GM19395 (cell line): Measurements from ENCODE around the gene DMRT3.

Experiments used
- ATAC-seq: cut with Tn5 transposase; IDR thresholded peaks from one replicate; pipeline ENCODE4 v1.9.1; 2021; ENCODE audit warnings: mild to moderate bottlenecking, moderate library complexity; ENCODE audit not compliant: unreplicated experiment

Gene DMRT3, protein sequence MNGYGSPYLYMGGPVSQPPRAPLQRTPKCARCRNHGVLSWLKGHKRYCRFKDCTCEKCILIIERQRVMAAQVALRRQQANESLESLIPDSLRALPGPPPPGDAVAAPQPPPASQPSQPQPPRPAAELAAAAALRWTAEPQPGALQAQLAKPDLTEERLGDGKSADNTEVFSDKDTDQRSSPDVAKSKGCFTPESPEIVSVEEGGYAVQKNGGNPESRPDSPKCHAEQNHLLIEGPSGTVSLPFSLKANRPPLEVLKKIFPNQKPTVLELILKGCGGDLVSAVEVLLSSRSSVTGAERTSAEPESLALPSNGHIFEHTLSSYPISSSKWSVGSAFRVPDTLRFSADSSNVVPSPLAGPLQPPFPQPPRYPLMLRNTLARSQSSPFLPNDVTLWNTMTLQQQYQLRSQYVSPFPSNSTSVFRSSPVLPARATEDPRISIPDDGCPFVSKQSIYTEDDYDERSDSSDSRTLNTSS

GRCh38 chr9:976258-976942 is at the start of gene DMRT3:
DMRT3 (plus strand) TSS chr9:976655; CDS start chr9:977002, 347 bp downstream.
- ATAC-seq: no peak

- no peak for ATAC-seq
Measured at GRCh38 chr9:926976-927375, 49.5 kb upstream of the DMRT3 start.

GRCh38 chr9:928363-929042 is 48.0 kb upstream of the DMRT3 start:
- peak; percentile 82 for ATAC-seq

DNA sequence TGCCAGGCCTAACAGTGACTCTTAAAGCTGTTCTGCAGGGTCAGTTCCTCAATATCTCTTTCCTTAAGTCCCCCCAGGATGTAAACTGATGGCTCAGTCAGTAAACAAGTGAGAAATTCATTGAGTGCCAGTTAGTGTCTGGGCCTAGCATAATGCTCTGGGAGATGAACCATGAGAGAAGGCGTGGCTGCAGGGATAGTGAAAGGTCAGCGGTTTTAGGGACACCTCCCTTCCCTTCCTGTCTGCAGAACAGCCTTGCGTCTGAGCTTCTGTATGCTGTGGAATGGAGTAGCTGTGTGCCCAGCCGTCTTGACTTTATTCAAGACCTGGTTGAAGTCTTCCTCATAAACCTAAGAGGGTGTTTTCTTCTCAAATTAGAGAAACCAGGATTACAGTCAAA is 46.7 kb upstream of the DMRT3 start:
- ATAC-seq: no peak

GRCh38 chr9:933356-933755 is 43.1 kb upstream of the DMRT3 start:
- ATAC-seq: no peak

GRCh38 chr9:935348-935965 is 41.0 kb upstream of the DMRT3 start:
- ATAC-seq: no peak

DNA sequence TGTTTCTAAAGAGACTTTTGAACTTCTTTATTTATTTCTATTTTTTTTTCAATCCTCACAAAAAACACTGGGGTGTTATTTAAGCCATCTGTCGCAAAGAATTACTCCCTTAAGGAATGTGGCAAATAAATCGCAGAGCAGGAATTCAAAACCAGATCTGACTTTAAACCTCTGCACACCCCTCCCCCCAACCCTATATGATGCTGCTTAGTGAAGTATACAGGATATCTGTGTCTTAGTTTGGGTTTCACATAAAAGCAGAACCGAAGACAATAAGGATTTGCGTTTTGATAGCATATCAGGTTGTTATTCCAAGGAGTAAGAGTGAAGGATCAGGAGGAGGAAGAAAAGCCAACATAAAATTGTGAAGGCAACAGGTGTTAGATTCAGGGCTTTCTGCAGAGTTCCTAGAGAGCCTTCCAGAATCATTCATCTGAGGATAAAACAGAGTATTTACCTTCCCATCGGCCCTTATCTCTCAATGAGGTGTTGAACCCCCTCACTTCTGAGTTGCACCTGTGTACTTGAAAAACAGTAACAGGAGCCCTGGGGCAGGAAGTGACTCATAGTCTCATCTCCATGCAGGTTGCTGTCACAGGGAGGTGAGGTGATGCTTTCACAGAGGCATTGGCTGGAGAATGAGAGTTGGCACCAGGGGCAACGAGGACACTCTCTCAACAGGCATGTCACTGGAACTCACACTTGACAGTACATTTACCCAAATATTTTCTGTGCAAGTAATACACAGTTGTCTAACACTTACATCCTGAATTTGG is 33.5 kb upstream of the DMRT3 start:
- ATAC-seq: no peak

GRCh38 chr9:947985-948384 is 28.5 kb upstream of the DMRT3 start:
- ATAC-seq: no peak

- no peak for ATAC-seq
Measured at GRCh38 chr9:948497-948896, 28.0 kb upstream of the DMRT3 start.

DNA sequence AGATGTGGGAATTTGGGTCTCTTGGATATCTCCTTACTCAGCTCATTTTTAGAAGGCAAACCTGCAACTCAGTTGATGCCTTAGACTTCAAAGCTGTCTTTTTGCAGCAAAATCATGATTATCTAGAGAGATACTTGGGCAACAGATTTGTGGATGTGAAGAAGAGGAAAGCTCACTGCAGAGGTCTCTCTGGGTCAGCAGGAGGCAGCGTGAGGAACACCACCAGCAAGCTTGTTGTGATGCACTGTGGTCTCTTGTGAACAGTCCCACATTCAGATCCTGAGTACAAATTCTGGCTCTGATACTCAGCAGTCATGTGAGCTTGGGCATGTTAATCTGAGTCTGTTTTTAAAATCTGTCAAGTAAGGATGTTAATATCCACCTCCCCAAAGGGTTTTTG is 26.3 kb upstream of the DMRT3 start:
- no peak for ATAC-seq

- no peak for ATAC-seq
Measured at GRCh38 chr9:952546-952945, 23.9 kb upstream of the DMRT3 start.

GRCh38 chr9:959105-959504 is 17.4 kb upstream of the DMRT3 start:
- no peak for ATAC-seq

GRCh38 chr9:959914-960313 is 16.5 kb upstream of the DMRT3 start:
- no peak for ATAC-seq

GRCh38 chr9:962023-962422 is 14.4 kb upstream of the DMRT3 start:
- no peak for ATAC-seq

- ATAC-seq: no peak
Measured at GRCh38 chr9:965497-965896, 11.0 kb upstream of the DMRT3 start.

DNA sequence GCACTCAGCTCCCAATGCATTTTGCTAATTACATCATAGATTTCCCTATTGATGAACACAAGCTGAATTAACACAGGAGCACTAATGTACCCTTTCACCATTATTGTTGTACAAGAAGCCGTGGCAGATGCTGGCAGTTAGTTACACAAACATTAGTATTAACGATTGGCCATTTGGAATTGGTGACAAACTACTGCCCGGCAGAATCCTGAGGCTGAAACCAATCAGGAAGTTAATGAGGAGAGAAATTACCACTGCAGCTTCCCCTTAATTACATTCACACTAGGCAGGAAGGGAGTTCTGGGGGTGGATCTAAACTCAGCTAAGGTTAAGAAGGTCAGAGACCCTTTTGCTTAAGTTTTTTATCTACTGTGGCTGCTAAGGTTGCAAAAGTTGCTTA is 9.6 kb upstream of the DMRT3 start:
- ATAC-seq: no peak

GRCh38 chr9:967436-967835 is 9.0 kb upstream of the DMRT3 start:
- no peak for ATAC-seq

- no peak for ATAC-seq
Measured at GRCh38 chr9:967903-968641, 8.4 kb upstream of the DMRT3 start.

DNA sequence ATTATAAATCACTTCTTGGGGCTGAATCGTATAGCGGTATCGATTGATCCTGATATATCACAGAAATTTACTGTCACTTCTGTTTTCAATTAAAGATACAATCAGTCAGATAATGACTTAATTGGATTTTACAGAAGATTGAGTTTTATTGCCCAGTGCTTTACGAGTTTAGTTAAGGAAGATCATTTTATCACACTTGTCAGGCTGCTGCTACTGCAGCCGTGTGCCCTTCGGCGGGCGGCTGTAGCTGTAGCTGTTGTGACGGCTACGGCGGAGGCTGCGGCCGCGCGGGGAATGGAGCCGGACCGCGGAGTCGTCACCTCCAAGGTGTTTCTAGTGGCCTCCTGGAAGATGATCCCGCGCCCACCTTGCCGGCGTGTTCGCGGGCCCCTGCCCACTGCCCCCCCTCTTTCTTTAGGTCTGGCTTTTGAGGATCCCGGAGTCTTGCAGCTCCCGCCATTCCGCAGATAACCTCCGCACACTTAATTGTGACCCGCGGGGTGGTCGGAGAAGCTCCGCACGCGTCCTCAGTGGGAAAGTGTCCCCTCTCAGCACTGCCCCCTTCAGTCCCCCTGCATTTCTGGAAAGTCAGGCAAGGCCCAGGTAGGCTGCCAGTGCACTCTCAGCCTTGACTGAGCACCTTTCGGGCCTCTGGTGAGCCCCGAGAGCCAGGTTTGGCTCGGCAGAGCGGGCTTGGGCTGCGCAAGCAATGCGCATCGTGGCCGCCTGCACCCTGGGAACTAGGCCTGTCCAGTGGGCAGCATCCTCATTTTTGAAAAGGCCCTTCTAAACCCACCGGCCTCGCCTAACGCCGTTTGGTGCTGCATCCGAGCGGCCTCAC is 6.9 kb upstream of the DMRT3 start:
- no peak for ATAC-seq
